HG03066 (cell line): ENCODE data around the gene ZBTB2.

Experiments
- ATAC-seq: cut with Tn5 transposase; IDR thresholded peaks from one replicate; pipeline ENCODE4 v1.9.1; 2021; ENCODE audit warnings: low read depth; ENCODE audit not compliant: unreplicated experiment

Gene ZBTB2, protein sequence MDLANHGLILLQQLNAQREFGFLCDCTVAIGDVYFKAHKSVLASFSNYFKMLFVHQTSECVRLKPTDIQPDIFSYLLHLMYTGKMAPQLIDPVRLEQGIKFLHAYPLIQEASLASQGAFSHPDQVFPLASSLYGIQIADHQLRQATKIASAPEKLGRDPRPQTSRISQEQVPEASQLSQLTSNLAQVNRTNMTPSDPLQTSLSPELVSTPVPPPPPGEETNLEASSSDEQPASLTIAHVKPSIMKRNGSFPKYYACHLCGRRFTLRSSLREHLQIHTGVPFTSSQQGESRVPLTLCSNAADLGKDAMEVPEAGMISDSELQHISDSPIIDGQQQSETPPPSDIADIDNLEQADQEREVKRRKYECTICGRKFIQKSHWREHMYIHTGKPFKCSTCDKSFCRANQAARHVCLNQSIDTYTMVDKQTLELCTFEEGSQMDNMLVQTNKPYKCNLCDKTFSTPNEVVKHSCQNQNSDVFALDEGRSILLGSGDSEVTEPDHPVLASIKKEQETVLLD

GRCh38 chr6:151391471-151392413 lies at the start of gene ZBTB2:
Gene ZBTB2, minus strand, starts transcription at chr6:151391559. Its CDS starts 17,922 bp downstream, at chr6:151373637.
- no peak for ATAC-seq

- ATAC-seq: peak; percentile 54
These were observed 49.6 kb upstream of the ZBTB2 start for GRCh38 chr6:151440930-151441329.

DNA sequence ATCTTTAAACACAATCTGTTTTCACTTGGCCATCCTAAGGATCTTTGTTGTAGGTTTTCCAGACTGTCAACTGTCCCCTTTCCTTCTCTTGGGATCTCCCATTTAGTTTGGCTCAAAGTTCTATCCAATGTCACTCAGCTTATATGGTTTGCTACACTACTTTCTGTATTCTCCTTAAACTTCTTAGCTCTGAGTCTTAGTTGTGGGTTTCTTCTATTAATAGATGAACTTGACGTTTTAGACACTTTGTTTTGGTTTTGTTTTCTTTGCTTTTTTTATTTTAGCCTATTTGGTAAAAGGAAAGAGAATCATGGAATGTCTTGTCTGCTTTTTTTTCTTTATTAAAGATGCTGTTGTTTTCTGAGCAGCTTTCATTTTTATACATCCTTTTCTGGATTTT lies 49.1 kb upstream of the ZBTB2 start:
- ATAC-seq: peak; percentile 49

GRCh38 chr6:151437401-151437800 lies 46.0 kb upstream of the ZBTB2 start:
- ATAC-seq: no peak

DNA sequence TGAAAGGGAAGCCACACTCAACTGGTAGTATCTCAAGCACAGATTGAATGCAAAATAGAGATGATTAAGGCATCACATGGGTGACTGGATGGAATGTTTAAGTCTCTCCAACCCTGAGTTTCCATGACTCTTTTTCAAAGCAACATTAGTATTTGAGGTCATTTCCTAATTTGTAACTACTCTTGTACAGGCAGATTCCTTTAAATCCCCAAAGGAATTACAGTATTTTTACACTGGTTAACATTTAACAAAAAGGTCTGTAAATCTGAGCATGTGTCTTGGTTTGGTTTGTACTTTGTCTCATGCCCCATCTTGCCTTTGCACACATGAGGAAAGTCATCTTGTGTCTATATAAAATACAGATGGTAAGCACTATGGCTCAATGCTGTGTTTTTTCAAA lies 45.4 kb upstream of the ZBTB2 start:
- ATAC-seq: no peak

DNA sequence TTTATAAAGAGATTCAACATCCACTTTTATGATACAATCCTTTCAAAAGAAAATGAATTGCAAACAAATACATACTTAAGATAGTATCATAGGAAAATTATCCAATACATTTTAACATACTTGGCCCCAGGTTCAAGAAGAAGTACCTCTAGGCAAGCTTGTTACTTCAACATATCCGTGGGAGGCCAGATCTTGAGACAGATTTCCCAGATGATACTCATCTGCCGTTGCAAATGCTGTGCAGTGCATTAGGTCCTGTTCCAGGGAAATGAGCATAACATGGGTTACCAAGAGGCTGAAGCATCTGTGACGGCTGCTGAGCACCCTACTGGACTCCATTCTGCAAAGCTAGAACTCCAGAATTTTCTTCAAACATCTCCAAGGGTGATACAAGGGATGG lies 44.9 kb upstream of the ZBTB2 start:
- ATAC-seq: no peak

GRCh38 chr6:151434369-151434768 lies 43.0 kb upstream of the ZBTB2 start:
- ATAC-seq: no peak

DNA sequence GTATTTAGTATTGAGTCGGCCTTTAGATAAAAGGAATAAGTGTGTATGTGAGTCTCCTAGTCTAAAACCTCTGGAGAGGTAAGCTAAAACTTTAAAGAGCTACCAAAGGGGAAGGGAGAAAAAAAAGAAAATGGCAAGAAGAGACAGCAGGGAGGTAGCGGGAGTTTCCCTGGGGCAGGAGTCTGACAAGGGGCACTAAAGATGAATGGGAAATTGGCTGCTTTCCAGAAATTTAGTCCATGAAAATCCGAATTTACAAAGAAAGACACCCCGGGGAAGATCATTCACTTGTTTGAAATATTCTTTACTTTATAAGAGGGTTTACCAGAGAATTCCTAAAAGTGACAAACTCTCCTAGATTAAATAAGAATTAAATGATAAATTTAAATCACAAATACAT lies 41.3 kb upstream of the ZBTB2 start:
- no peak for ATAC-seq

DNA sequence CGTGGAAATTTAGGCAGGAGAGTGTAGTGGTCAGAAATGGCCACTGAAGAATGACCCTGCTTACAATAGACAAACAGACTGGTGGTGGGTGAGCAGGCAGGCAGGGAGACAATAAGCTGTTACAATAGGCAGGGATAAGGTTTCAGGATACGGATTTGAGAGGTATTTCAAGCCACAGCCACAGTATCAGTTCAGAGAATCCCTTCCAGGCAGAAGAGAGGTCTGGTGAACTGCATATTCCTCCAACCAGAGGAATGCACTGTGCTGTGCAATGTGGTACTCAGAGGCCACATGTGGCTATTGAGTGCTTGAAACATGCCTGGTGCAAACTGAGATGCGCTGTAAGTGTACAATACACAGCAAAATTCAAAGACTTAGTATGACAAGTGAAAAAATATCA lies 40.0 kb upstream of the ZBTB2 start:
- ATAC-seq: no peak

DNA sequence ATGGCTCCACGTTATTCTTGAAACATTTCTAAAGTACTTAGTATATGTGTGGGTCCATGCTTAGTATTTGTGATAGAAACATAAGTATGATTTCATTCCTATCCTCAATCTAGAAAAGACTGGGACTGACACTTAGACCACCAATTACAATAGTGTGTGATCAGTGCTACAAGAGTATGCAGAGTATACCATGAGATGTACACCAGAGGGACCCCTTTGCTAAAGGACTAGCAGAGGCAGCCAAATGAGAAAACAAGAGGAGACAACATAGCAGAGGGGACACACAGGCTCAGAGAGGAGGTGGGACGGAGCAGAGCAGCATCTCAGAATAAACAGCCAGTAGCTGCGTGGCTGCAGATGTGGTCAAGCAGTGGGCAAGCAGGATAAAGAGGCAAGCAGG lies 39.5 kb upstream of the ZBTB2 start:
- no peak for ATAC-seq

DNA sequence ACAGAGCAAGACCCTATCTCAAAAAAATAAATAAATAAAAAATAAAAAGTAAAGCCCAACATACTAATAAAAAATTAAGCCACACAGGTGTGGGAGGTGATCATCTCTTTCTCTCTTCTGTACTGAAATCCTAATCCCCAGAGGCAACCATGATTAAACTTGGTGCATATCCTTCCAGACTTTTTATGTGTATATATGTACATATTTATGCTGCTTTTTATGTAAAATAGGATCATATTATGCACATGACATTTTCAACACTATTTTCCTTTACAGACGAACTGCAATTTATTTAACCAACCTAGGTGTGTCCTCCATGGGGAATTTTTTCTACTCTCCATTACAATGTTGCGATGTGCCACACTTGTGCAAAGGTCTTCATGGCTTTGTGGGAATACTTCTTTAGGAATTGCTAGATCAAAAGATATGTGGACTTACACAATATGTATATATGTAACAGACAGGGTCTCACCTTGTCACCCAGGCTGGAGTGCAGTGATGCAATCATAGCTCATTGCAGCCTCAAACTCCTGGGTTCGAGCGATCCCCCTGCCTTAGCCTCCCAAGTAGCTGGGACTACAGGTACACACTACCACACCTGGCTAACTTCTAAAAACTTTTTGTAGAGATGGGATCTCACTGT lies 36.9 kb upstream of the ZBTB2 start:
- no peak for ATAC-seq

GRCh38 chr6:151425561-151425960 lies 34.2 kb upstream of the ZBTB2 start:
- no peak for ATAC-seq

- ATAC-seq: no peak
These were observed 31.6 kb upstream of the ZBTB2 start for GRCh38 chr6:151422981-151423380.

DNA sequence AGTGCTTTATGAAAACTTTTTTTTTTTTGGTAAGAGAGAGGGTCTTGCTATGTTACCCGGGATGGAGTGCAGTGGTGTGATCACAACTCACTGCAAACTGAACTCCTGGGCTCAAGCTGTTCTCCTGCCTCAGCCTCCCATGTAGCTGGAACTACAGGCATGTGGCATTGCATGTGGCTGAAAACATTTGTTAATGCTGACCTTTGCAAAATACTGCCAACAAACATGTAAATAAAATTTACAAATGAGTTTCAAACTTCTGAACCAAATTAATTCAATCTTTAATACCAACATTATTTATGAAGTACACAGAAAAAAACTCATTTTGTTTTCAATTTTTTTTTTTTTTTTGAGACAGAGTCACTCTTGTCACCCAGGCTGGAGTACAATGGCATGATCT lies 26.1 kb upstream of the ZBTB2 start:
- ATAC-seq: no peak

GRCh38 chr6:151414641-151415260 lies 23.4 kb upstream of the ZBTB2 start:
- no peak for ATAC-seq

GRCh38 chr6:151413372-151414145 lies 22.2 kb upstream of the ZBTB2 start:
- ATAC-seq: no peak

DNA sequence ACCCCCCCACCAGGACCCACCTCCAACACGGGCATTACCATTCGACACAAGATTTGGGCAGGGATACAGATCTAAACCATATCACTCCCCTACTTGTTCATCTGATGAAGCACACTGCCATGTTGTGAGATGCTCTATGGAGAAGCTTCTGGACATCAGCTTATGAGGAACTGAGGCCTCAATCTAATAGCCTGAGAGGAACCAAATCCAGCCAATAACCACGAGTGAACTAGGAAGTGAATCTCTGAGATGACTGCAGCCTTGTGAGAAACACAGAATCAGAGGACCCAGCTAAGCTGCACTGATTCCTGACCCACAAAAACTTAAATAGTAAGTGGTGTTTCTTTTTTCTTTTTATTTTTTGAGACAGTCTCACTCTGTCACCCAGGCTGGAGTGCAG lies 21.6 kb upstream of the ZBTB2 start:
- no peak for ATAC-seq

GRCh38 chr6:151409679-151410078 lies 18.3 kb upstream of the ZBTB2 start:
- no peak for ATAC-seq

DNA sequence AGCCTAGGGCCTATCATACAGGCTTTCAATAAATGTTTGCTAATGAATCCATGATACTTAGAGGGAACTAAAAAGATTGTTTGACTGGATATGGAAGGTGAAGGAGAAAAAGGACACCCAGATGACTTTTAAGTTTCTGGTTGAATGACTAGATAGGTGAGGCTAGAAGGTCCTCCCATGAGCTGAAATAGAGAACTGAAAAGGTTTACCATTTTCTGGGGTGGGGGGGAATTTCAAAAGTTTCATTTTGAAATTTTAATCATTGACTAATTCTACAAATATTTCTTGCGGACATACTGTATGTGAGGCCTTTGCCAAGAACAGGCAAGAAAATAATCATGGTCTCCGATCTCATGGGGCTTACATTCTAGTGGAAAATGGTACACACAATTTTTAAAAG lies 17.9 kb upstream of the ZBTB2 start:
- peak; percentile 57 for ATAC-seq

DNA sequence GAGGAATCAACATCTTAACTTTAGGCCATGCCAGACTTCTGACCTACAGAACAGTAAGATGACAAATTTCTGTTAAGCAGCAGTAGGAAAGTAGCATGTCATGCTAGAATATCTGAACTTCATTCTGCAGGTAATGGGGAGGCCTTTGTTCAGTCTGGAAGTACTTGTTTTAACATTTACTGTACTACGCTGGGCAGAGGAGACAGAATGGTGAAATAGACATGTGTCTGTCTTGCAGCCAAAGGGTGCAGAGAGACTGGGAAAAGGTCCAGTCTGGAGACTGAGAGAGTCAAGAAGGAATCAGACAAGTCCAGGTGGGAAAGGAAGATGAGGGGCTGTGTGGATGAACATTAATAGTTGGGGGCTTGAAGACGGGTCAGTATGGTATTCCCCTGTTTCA lies 17.5 kb upstream of the ZBTB2 start:
- peak; percentile 6 for ATAC-seq
